Karpas-422 (cell line): ENCODE data around the gene LSAMP. TPM values are rescaled to one million over a fixed set of nuclear protein-coding genes. Genes with fewer than 3 reads are reported as not detected.

Experiments
- DNase-seq: peaks from one replicate; pipeline ENCODE4 v3.0.0-alpha.2; 2015
- H2AFZ ChIP-seq: fragments of 200-600 bp; sonication (generic); 2 replicates; pipeline ENCODE4 v1.6.1; 2014; ENCODE audit warnings: antibody characterized with exemption, low read length, mixed read lengths
- H3K27ac ChIP-seq: fragments of 200-600 bp; sonication (generic); 2 replicates; pipeline ENCODE4 v1.5.1; 2014; ENCODE audit warnings: mild to moderate bottlenecking, low read length, moderate library complexity
- H3K27me3 ChIP-seq: fragments of 200-600 bp; sonication (generic); 2 replicates; pipeline ENCODE4 v1.6.1; 2014; ENCODE audit warnings: low read length, mixed read lengths
- H3K36me3 ChIP-seq: fragments of 200-600 bp; sonication (generic); 2 replicates; pipeline ENCODE4 v1.6.1; 2014; ENCODE audit warnings: low read length, mixed read lengths; ENCODE audit not compliant: insufficient read depth
- H3K4me1 ChIP-seq: fragments of 200-600 bp; sonication (generic); 2 replicates; pipeline ENCODE4 v1.6.1; 2014; ENCODE audit warnings: mild to moderate bottlenecking, low read length, mixed read lengths
- H3K4me2 ChIP-seq: fragments of 200-600 bp; sonication (generic); 2 replicates; pipeline ENCODE4 v1.6.1; 2014; ENCODE audit warnings: low read length, low read depth, mild to moderate bottlenecking; ENCODE audit not compliant: poor library complexity, severe bottlenecking
- H3K4me3 ChIP-seq: fragments of 200-600 bp; sonication (generic); 2 replicates; pipeline ENCODE4 v1.5.1; 2014; ENCODE audit warnings: mild to moderate bottlenecking, antibody characterized with exemption, low read length, mixed read lengths
- H3K79me2 ChIP-seq: fragments of 200-600 bp; sonication (generic); 2 replicates; pipeline ENCODE4 v1.6.1; 2014; ENCODE audit warnings: mild to moderate bottlenecking, low read length, mixed read lengths
- H3K9ac ChIP-seq: fragments of 200-600 bp; sonication (generic); 2 replicates; pipeline ENCODE4 v1.6.0; 2014; ENCODE audit warnings: low read length
- H3K9me2 ChIP-seq: fragments of 200-600 bp; sonication (generic), shearing (Covaris generic); replicated peaks from 2 replicates; pipeline ENCODE4 v1.6.0; 2014; ENCODE audit warnings: mild to moderate bottlenecking, low read length, moderate library complexity; ENCODE audit not compliant: insufficient read depth
- H3K9me3 ChIP-seq: fragments of 300-700, 200-600 bp; sonication (generic); 2 replicates; pipeline ENCODE4 v1.6.1; 2014; ENCODE audit warnings: low read length, mixed read lengths
- H4K20me1 ChIP-seq: fragments of 200-600 bp; sonication (generic); 2 replicates; pipeline ENCODE4 v1.6.1; 2014; ENCODE audit warnings: mild to moderate bottlenecking, antibody characterized with exemption, low read length, low read depth; ENCODE audit not compliant: insufficient read depth
- total RNA-seq: library from RNA; depleted of rRNA; stranded (reverse); fragments of >200 nt; shearing (Covaris generic); gene quantifications from 2 replicates; pipeline ENCODE4 v1.2.3, GENCODE V29; 2014; ENCODE audit warnings: low replicate concordance

Gene LSAMP
- total RNA-seq, 1 experiment from 2014 or later: not detected

- no peak overlapping the region for H2AFZ ChIP-seq
- no peak overlapping the region for H3K4me3 ChIP-seq
- no peaks in the 10 kb centered on the region for H3K9me3 ChIP-seq
- no peak for DNase-seq
- no peaks in the 10 kb centered on the region for H3K4me1 ChIP-seq
- H3K9ac ChIP-seq: no peak overlapping the region
- H3K4me2 ChIP-seq: no peak overlapping the region
- no peaks in the 10 kb centered on the region for H4K20me1 ChIP-seq
- no peaks in the 10 kb centered on the region for H3K9me2 ChIP-seq
- H3K27me3 ChIP-seq: no peaks in the 10 kb centered on the region
- H3K79me2 ChIP-seq: no peaks in the 10 kb centered on the region
- no peaks in the 10 kb centered on the region for H3K36me3 ChIP-seq
- H3K27ac ChIP-seq: no peak overlapping the region
These were observed 128.5 kb downstream of the LSAMP start for GRCh38 chr3:116316771-116317170.

- H3K4me2 ChIP-seq: no peak overlapping the region
- no peak overlapping the region for H3K27ac ChIP-seq
These were observed 130.8 kb downstream of the LSAMP start for GRCh38 chr3:116314476-116314875.

GRCh38 chr3:116306720-116307119 is 138.6 kb downstream of the LSAMP start:
- H3K27me3 ChIP-seq: no peaks in the 10 kb centered on the region
- no peaks in the 10 kb centered on the region for H3K79me2 ChIP-seq
- no peaks in the 10 kb centered on the region for H3K9me2 ChIP-seq
- no peaks in the 10 kb centered on the region for H3K36me3 ChIP-seq
- H3K27ac ChIP-seq: no peak overlapping the region
- H3K4me3 ChIP-seq: no peak overlapping the region
- no peak overlapping the region for H3K9ac ChIP-seq
- no peak overlapping the region for H3K4me2 ChIP-seq
- no peak overlapping the region for H2AFZ ChIP-seq
- no peak for DNase-seq
- H4K20me1 ChIP-seq: no peaks in the 10 kb centered on the region
- no peaks in the 10 kb centered on the region for H3K4me1 ChIP-seq
- no peaks in the 10 kb centered on the region for H3K9me3 ChIP-seq

More at GRCh38 chr3:116314476-116314875, 130.8 kb downstream of the LSAMP start:
- Histone ChIP-seq H3K4me1 (no peaks in the 10 kb centered on the region), H3K27me3 (no peaks in the 10 kb centered on the region), H4K20me1 (no peaks in the 10 kb centered on the region), H3K9me3 (no peaks in the 10 kb centered on the region), H3K9ac (no peak overlapping the region), H3K79me2 (no peaks in the 10 kb centered on the region), H3K4me3 (no peak overlapping the region), H2AFZ (no peak overlapping the region), H3K36me3 (no peaks in the 10 kb centered on the region), H3K9me2 (no peaks in the 10 kb centered on the region)
- DNase-seq: no peak

- Histone ChIP-seq H3K27me3 (no peaks in the 10 kb centered on the region), H4K20me1 (no peaks in the 10 kb centered on the region), H3K4me3 (no peak overlapping the region), H3K4me1 (no peaks in the 10 kb centered on the region), H3K9me2 (no peaks in the 10 kb centered on the region), H3K4me2 (no peak overlapping the region), H3K27ac (no peak overlapping the region), H3K36me3 (no peaks in the 10 kb centered on the region), H3K9ac (no peak overlapping the region), H2AFZ (no peak overlapping the region), H3K79me2 (no peaks in the 10 kb centered on the region), H3K9me3 (no peaks in the 10 kb centered on the region)
- no peak for DNase-seq
These were observed 139.1 kb downstream of the LSAMP start for GRCh38 chr3:116306149-116306548.

GRCh38 chr3:116302087-116302747 is 143.1 kb downstream of the LSAMP start:
- no peak overlapping the region for H3K4me3 ChIP-seq
- no peak for DNase-seq
- H3K27ac ChIP-seq: no peak overlapping the region
- no peak overlapping the region for H3K9ac ChIP-seq
- H3K9me3 ChIP-seq: no peaks in the 10 kb centered on the region
- H3K4me1 ChIP-seq: no peaks in the 10 kb centered on the region
- no peak overlapping the region for H3K4me2 ChIP-seq
- H4K20me1 ChIP-seq: no peaks in the 10 kb centered on the region
- H3K79me2 ChIP-seq: no peaks in the 10 kb centered on the region
- no peaks in the 10 kb centered on the region for H3K36me3 ChIP-seq
- H2AFZ ChIP-seq: no peak overlapping the region
- H3K9me2 ChIP-seq: no peaks in the 10 kb centered on the region
- no peaks in the 10 kb centered on the region for H3K27me3 ChIP-seq

GRCh38 chr3:116301422-116301821 is 143.9 kb downstream of the LSAMP start:
- Histone ChIP-seq H3K4me3 (no peak overlapping the region), H3K9me2 (no peaks in the 10 kb centered on the region), H3K27me3 (no peaks in the 10 kb centered on the region), H4K20me1 (no peaks in the 10 kb centered on the region), H3K4me1 (no peaks in the 10 kb centered on the region), H3K36me3 (no peaks in the 10 kb centered on the region), H2AFZ (no peak overlapping the region), H3K4me2 (no peak overlapping the region), H3K9me3 (no peaks in the 10 kb centered on the region), H3K27ac (no peak overlapping the region), H3K9ac (no peak overlapping the region), H3K79me2 (no peaks in the 10 kb centered on the region)
- DNase-seq: no peak

GRCh38 chr3:116300226-116300625 is 145.1 kb downstream of the LSAMP start:
- Histone ChIP-seq H3K79me2 (no peaks in the 10 kb centered on the region), H3K27me3 (no peaks in the 10 kb centered on the region), H3K36me3 (no peaks in the 10 kb centered on the region), H3K4me1 (no peaks in the 10 kb centered on the region), H3K27ac (no peak overlapping the region), H3K9me2 (no peaks in the 10 kb centered on the region), H3K4me3 (no peak overlapping the region), H3K9ac (no peak overlapping the region), H3K4me2 (no peak overlapping the region), H4K20me1 (no peaks in the 10 kb centered on the region), H2AFZ (no peak overlapping the region), H3K9me3 (no peaks in the 10 kb centered on the region)
- DNase-seq: no peak

- H3K9me2 ChIP-seq: no peaks in the 10 kb centered on the region
- no peak overlapping the region for H3K27ac ChIP-seq
- DNase-seq: no peak
- H3K9ac ChIP-seq: no peak overlapping the region
- H3K4me1 ChIP-seq: no peaks in the 10 kb centered on the region
- no peaks in the 10 kb centered on the region for H3K36me3 ChIP-seq
- no peaks in the 10 kb centered on the region for H3K79me2 ChIP-seq
- H2AFZ ChIP-seq: no peak overlapping the region
- no peak overlapping the region for H3K4me3 ChIP-seq
- H3K4me2 ChIP-seq: no peak overlapping the region
- no peaks in the 10 kb centered on the region for H3K9me3 ChIP-seq
- H4K20me1 ChIP-seq: no peaks in the 10 kb centered on the region
- no peaks in the 10 kb centered on the region for H3K27me3 ChIP-seq
These were observed 145.6 kb downstream of the LSAMP start for GRCh38 chr3:116299646-116300081.
